ENCODE results near the gene SLC36A2.
"Not testable (repeated sequence)": the region's sequence is repeated elsewhere in the genome, so short reads cannot be mapped to it uniquely, and the experiment has no call there.

SLC36A2 gene

DNA sequence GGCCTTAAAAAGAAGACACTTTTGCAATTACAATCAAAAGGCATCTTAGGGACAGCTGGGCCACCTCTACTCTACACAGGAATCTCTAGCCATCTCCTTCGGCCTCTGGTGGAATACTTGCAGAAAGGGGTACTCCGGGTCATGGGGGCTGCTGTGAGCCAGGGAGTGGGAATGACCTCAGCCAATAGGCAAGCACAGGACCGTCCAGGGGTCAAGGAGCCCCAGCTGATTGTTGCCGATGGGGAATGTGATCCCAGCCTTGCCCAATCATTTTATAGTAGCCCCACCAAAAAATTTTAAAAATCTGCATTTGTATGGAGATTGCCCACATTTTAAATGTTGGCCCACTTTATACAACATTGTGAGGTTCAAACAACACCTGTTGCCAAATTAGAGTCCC lies 26.9 kb downstream of the SLC36A2 start:
- TF ChIP-seq TAF1 (IDR thresholded peaks at IDR 0.05; ENCODE audit: borderline replicate concordance, low read depth, low read length): no peak
- TF ChIP-seq POLR2A (IDR thresholded peaks at IDR 0.05; ENCODE audit: low read depth, low read length): no peak
- TF ChIP-seq POLR2AphosphoS5 (IDR thresholded peaks at IDR 0.05; ENCODE audit: low read depth, low read length): no peak
- FAIRE-seq: no peak
- DNase-seq (ENCODE audit: insufficient read length): no peak

DNA sequence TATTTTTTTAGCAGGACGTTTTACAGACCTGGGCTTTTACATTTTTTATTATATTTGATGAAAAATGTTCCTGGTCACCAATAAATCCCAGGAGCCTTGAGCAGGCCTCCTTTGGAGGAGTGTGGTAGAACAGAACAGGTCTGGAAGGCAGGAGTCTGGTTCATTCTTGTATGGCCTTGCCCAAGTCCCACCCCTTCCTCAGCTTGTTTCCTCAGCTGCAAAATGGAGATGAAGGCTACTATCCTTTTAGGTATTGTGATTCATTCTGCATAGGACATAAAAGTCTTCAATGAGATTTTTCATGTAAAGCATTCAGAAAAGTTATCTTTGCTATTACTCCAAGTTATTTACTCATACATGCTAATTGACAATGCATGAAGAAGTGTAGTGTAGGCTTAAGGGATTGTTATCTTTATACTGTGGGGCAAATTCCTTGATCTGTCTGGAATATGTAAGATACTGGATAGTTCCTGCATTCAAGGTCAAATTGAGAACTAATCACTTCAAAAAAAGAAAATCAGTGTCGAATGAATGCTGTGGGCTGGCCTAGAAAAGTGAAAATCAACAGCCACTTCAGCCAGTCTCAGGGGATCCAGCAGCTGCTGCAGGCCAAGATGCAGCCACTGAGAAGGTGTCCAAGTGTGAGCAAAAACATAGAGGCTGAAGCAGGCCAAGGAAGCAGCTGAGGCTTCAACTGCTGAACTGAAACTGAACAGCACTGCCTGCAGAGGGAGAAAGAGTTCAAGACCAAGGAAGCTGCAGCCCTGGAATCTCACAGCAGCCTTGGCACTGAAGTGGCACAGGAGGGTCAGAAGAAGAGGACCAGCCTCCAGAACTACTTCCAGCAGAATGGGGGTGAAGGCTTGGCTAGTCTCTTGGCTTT lies 28.3 kb downstream of the SLC36A2 start:
- DNase-seq (ENCODE audit: insufficient read length): no peak
- peak; percentile 57 for FAIRE-seq

DNA sequence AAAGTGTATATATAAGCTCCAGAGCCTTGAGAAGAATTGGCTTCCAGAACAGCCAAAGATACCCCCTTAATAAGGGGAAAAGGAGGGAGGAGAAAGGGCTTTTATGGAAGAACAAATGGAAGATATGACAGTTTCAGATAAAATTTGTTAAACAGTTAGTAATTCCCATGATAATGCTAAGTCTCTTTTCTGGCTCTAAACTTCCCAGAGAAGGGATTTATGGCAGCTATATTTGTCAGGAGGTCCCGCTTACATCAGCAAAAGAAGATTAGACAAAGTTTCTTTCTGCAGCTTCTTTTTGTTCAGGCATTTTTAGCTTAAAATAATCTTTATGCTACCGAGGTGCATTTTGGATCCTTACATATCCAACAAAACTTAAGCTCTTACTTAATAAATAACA lies 29.5 kb downstream of the SLC36A2 start:
- FAIRE-seq (no peak), DNase-seq (ENCODE audit: insufficient read length) (no peak)
- TF ChIP-seq TAF1 (IDR thresholded peaks at IDR 0.05; ENCODE audit: borderline replicate concordance, low read depth, low read length): no peak
- no peak for TF ChIP-seq POLR2A (IDR thresholded peaks at IDR 0.05; ENCODE audit: low read depth, low read length)
- no peak for TF ChIP-seq POLR2AphosphoS5 (IDR thresholded peaks at IDR 0.05; ENCODE audit: low read depth, low read length)

More for the DNA sequence above, 28.3 kb downstream of the SLC36A2 start:
- TF ChIP-seq POLR2AphosphoS5 (IDR thresholded peaks at IDR 0.05; ENCODE audit: low read depth, low read length): no peak
- no peak for TF ChIP-seq TAF1 (IDR thresholded peaks at IDR 0.05; ENCODE audit: borderline replicate concordance, low read depth, low read length)
- TF ChIP-seq POLR2A (IDR thresholded peaks at IDR 0.05; ENCODE audit: low read depth, low read length): no peak

DNA sequence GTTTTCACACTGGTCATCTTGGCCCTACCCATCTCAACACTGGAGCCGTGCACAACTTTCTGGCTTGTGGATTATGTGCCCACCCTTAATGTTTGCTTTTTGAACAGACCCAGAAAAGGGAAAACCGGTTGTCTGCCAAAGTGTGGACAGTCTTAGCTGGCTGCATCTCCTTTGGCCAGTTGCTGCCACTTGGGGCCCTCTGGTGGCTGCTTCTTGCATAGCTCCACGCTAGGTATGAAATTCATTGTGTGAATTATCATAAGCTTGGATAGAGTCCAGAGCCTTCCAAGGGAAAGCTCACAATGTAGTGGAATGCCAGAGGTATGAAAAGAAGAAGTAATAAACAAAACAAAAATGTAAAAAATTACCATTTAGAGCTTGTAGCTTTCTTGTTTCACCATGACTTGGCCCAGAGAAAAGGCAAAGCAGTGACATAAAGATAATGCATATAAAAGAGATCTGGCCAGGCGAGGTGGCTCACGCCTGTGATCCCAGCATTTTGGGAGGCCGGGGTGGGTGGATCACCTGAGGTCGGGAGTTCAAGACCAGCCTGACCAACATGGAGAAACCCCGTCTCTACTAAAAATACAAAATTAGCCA lies 31.3 kb downstream of the SLC36A2 start:
- TF ChIP-seq TAF1 (IDR thresholded peaks at IDR 0.05; ENCODE audit: borderline replicate concordance, low read depth, low read length) (no peak), POLR2A (IDR thresholded peaks at IDR 0.05; ENCODE audit: low read depth, low read length) (no peak)
- peak; percentile 45 for DNase-seq (ENCODE audit: insufficient read length)
- peak; percentile 82 for FAIRE-seq

DNA sequence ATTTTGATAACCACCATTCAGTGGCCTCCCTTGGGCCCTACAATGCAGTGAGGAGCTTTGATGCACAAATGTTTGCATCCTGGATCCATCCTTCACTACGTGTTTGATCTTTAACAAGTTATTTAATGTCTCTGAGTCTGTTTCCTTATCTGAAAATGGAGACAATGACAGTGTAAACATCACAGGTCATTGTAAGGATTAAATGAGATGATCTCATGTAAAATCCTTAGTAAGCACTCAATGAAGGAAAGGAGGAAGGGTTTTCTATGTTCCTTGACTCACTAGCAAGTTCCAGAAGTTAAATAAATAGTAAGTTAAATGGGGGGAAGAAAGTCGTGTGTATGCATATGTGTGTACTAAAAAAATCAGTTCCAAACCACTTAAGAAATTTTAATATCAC lies 34.0 kb downstream of the SLC36A2 start:
- DNase-seq (ENCODE audit: insufficient read length) (no peak), FAIRE-seq (no peak)
- TF ChIP-seq TAF1 (IDR thresholded peaks at IDR 0.05; ENCODE audit: borderline replicate concordance, low read depth, low read length): no peak
- no peak for TF ChIP-seq POLR2A (IDR thresholded peaks at IDR 0.05; ENCODE audit: low read depth, low read length)
- no peak for TF ChIP-seq POLR2AphosphoS5 (IDR thresholded peaks at IDR 0.05; ENCODE audit: low read depth, low read length)

DNA sequence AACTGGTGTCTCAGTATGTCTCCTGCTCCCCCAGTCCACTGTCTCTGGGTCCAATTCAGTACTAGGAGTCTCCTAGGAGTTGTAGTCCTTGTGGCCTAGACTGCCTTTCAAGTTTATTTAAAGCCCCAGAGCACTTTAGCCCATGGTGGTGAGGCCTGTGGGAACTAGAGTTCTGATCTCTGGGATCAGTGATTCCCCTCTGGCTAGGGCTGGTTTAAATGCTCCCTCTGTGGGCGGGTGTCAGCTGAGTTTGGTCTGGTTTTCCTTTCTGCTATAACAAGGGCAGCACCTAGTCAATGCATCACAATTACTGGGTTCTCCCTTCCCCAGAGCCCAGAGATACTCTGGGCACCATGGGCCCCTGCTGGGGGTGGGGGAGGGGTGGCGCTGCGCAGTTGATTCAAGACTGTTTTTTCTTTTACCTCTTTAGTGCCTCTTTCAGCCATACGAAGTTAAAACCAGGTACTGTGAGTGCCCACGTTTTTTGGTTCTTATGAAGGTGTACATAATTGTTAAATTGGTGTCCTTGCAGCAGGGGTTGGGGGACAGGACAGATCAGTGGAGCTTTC lies 34.5 kb downstream of the SLC36A2 start:
- no peak for FAIRE-seq
- TF ChIP-seq POLR2A (IDR thresholded peaks at IDR 0.05; ENCODE audit: low read depth, low read length) (no peak), TAF1 (IDR thresholded peaks at IDR 0.05; ENCODE audit: borderline replicate concordance, low read depth, low read length) (no peak), POLR2AphosphoS5 (IDR thresholded peaks at IDR 0.05; ENCODE audit: low read depth, low read length) (no peak)
- DNase-seq (ENCODE audit: insufficient read length): no peak

DNA sequence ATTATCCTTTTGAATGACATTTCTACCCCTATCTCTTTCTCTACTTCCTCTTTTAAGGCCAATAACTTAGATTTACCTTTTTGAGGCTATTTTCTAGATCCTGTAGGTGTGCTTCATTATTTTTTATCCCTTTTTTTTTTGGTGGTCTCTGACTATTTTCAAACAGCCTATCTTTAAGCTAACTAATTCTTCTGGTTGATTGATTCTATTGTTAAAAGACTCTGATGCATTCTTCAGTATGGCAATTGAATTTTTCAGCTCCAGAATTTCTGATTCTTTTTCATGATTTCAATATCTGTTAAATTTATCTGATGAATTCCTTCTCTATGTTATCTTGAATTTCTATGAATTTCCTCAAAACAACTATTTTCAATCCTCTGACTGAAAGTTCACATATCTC lies 36.4 kb downstream of the SLC36A2 start:
- DNase-seq (ENCODE audit: insufficient read length): no peak
- FAIRE-seq: no peak
- no peak for TF ChIP-seq POLR2AphosphoS5 (IDR thresholded peaks at IDR 0.05; ENCODE audit: low read depth, low read length)
- no peak for TF ChIP-seq TAF1 (IDR thresholded peaks at IDR 0.05; ENCODE audit: borderline replicate concordance, low read depth, low read length)
- TF ChIP-seq POLR2A (IDR thresholded peaks at IDR 0.05; ENCODE audit: low read depth, low read length): no peak

DNA sequence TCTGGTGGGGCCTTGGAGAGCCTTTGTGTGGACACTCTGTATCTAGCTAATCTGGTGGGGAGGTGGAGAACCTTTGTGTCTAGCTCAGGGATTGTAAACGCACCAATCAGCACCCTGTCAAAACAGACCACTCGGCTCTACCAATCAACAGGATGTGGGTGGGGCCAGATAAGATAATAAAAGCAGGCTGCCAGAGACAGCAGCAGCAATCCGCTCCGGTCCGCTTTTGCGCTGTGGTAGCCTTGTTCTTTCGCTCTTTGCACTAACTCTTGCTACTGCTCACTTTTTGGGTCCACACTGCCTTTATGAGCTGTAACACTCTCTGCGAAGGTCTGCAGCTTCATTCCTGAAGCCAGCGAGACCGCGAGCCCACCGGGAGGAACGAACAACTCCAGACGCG lies 37.5 kb downstream of the SLC36A2 start:
- FAIRE-seq; DNase-seq (ENCODE audit: insufficient read length): not testable (repeated sequence)

DNA sequence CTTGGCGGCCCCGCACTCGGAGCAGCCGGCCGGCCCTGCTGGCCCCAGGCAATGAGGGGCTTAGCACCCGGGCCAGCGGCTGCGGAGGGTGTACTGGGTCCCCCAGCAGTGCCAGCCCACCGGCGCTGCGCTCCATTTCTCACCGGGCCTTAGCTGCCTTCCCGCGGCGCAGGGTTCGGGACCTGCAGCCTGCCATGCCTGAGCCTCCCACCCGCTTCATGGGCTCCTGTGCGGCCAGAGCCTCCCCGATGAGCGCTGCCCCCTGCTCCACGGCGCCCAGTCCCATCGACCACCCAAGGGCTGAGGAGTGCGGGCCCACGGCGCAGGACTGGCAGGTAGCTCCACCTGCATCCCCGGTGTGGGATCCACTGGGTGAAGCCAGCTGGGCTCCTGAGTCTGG lies 38.1 kb downstream of the SLC36A2 start:
- FAIRE-seq; DNase-seq (ENCODE audit: insufficient read length): not testable (repeated sequence)

DNA sequence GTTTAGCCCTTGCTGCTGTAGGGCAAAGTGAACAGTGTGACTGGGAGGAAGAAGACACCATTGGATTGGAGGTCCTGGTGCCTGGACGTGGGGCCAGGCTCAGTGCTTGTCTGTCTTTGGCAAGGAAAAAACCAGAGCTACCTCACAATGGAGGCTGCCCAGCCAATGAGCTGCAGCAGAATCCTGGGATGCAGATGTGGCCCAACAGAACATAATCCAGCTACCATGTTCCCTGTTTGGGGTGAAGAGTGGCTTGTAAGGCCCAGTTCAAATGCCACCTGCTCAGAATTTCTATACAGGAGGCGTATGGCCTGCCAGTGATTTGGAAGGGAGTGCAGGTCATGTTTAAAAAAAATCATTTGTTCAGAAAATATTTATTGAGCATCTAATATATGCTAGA lies 43.7 kb downstream of the SLC36A2 start, which contains the start of gene SLC36A3:
SLC36A3 (minus strand) TSS at position 101 of the 400 bp plus-strand sequence. CDS start 412 bp downstream, outside the sequence.
- FAIRE-seq: no peak
- DNase-seq (ENCODE audit: insufficient read length): no peak
- TF ChIP-seq POLR2A (IDR thresholded peaks at IDR 0.05; ENCODE audit: low read depth, low read length) (no peak), TAF1 (IDR thresholded peaks at IDR 0.05; ENCODE audit: borderline replicate concordance, low read depth, low read length) (no peak), POLR2AphosphoS5 (IDR thresholded peaks at IDR 0.05; ENCODE audit: low read depth, low read length) (no peak)

DNA sequence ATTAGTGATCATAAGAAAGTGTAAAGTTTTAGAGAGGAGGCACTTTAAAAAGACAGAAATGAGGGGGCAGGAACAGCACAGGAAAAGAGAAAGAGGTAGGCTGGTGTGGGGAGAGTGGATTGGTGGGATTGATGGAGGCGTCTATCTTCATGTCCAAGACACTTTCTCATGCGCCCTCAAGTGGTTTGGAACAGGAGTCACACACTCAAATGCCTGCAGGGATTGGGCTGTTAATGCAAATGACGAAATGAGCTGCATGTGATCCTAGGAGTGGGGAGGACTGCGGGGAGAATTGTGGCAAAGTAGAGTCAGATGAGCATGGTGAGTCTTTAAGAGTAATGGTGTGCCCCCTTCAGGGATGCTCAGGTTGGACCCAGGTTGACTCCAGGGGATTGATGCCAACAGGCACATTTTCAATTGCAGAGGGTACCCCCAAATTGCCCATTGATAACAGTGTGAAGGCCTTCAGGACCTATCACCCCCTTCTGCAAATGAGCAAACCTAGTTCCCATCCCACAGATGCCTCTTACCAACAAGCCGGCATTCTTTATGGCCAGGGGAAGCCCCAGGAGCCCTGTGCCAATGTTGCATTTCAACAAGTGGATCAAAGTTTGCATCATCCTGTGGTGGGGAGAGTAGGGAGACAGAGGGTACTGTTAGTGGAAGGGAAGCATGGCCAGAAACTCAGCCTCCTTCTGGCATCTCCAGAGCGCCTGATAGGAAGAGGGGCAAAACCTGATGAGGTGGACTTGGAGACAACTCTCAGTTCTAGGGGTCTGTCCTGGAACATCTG lies 49.1 kb downstream of the SLC36A2 start:
- peak; percentile 43 for DNase-seq (ENCODE audit: insufficient read length)
- FAIRE-seq: peak; percentile 82

More for the DNA sequence above, 49.1 kb downstream of the SLC36A2 start:
- TF ChIP-seq POLR2A (IDR thresholded peaks at IDR 0.05; ENCODE audit: low read depth, low read length) (no peak), TAF1 (IDR thresholded peaks at IDR 0.05; ENCODE audit: borderline replicate concordance, low read depth, low read length) (no peak), POLR2AphosphoS5 (IDR thresholded peaks at IDR 0.05; ENCODE audit: low read depth, low read length) (no peak)
